GM12878 (cell line): ENCODE data around the gene TOPBP1.

ENCODE experiments used
- ATF7 ChIP-seq: fragments of 450-650 bp; IDR thresholded peaks from 2 replicates; pipeline ENCODE4 v1.6.1; 2016; ENCODE audit warnings: low read depth, mild to moderate bottlenecking
- CBX3 ChIP-seq: fragments of 200-600 bp; sonication (generic); IDR thresholded peaks from 2 replicates; pipeline ENCODE4 v1.6.1; 2016; ENCODE audit warnings: low read depth, borderline replicate concordance
- CEBPB ChIP-seq, 2 experiments: fragments of 150-350 bp in 1 of 2; IDR thresholded peaks; 2 replicates each; pipeline ENCODE4 v1.6.1; 2012 to 2014; ENCODE audit warnings: low read depth in 2 of 2, low read length in 2 of 2, borderline replicate concordance in 1 of 2, inconsistent platforms in 1 of 2
- E4F1 ChIP-seq: fragments of 450-650 bp; IDR thresholded peaks from 2 replicates; pipeline ENCODE4 v1.6.1; 2018; ENCODE audit warnings: borderline replicate concordance, mild to moderate bottlenecking; ENCODE audit not compliant: partially characterized antibody
- EP300 ChIP-seq, 2 experiments: fragments of 150-350 bp in 1 of 2; IDR thresholded peaks; 2 replicates each; pipeline ENCODE4 v1.6.1; 2011 to 2012; ENCODE audit warnings: low read depth in 2 of 2, low read length in 2 of 2, borderline replicate concordance in 1 of 2, improper control_type of control experiment in 1 of 2, inconsistent platforms in 1 of 2; ENCODE audit not compliant: control insufficient read depth in 1 of 2
- EZH2 ChIP-seq: IDR thresholded peaks from 2 replicates; pipeline ENCODE4 v1.6.1; 2012; ENCODE audit warnings: low read depth, mild to moderate bottlenecking, control low read depth, inconsistent platforms, low read length, borderline replicate concordance; ENCODE audit not compliant: control insufficient read depth
- HCFC1 ChIP-seq: fragments of 150-350 bp; IDR thresholded peaks from 2 replicates; pipeline ENCODE4 v1.6.1; 2014; ENCODE audit warnings: low read length
- POLR2A ChIP-seq: IDR thresholded peaks from 2 replicates; pipeline ENCODE4 v1.6.1; 2011; ENCODE audit warnings: low read depth, mild to moderate bottlenecking, low read length
- POLR2AphosphoS5 ChIP-seq: IDR thresholded peaks from 2 replicates; pipeline ENCODE4 v1.6.1; 2011; ENCODE audit warnings: mild to moderate bottlenecking, low read length, inconsistent platforms
- SUZ12 ChIP-seq: fragments of 200-600 bp; sonication (generic); IDR thresholded peaks from one replicate; pipeline ENCODE4 v1.6.1; 2018; ENCODE audit warnings: antibody characterized with exemption, mild to moderate bottlenecking; ENCODE audit not compliant: unreplicated experiment
- ZNF274 ChIP-seq: IDR thresholded peaks from one replicate; pipeline ENCODE4 v1.8.0; 2011; ENCODE audit not compliant: insufficient read length, insufficient read depth
- TF ChIP-seq, protein P1 (sequence below), 3 experiments: IDR thresholded peaks in 2 of 3; conservative IDR thresholded peaks in 1 of 3; 2 replicates each; pipeline ENCODE4 v1.5.1; 2011; ENCODE audit warnings: low read depth in 3 of 3, low read length in 3 of 3, mild to moderate bottlenecking in 3 of 3, control low read depth in 2 of 3, moderate library complexity in 2 of 3, inconsistent platforms in 1 of 3, mixed read lengths in 1 of 3; ENCODE audit not compliant: control insufficient read depth in 2 of 3, insufficient read depth in 1 of 3; ENCODE audit errors: extremely low read depth in 1 of 3

DNA sequence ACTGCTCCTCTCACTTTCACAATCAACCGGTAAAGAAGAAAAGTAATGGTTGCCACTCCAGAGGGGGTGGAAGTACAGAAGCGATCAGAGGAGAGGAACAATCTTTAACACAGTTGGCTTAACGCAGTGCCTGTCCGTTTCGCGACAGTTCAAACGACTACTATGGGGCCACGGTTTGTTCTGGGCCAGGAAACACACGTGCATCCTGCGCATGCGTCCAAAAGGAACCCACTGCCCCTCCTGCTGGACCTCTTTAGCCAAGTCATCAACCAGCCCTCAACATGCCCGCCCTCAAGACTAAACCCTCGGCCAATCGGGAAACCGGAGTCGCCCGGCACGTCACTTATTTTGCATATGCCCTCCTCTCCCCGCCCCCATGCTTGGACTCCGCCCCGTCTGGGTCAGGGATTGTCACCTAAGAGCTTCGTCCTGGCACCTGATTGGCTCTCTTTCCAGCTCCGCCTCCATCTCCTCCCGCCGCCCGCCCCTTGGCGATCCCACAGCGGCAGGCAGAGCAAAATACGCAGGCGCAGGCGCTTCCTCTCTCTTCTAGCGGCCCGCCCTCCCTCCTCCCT lies 88.6 kb downstream of the TOPBP1 start:
- TF ChIP-seq EZH2, result no peak
- TF ChIP-seq ZNF274, result no peak
- peak; percentile 57 for TF ChIP-seq ATF7
- TF ChIP-seq POLR2A, result no peak; the same call in 1 of the 2 replicates
- no peak for TF ChIP-seq HCFC1
- TF ChIP-seq EP300 (IDR thresholded peaks at IDR 0.05; ENCODE audit: borderline replicate concordance in 1 of 2, control insufficient read depth in 1 of 2, low read depth in 2 of 2, low read length in 2 of 2), result no peak
- TF ChIP-seq, protein P1, sequence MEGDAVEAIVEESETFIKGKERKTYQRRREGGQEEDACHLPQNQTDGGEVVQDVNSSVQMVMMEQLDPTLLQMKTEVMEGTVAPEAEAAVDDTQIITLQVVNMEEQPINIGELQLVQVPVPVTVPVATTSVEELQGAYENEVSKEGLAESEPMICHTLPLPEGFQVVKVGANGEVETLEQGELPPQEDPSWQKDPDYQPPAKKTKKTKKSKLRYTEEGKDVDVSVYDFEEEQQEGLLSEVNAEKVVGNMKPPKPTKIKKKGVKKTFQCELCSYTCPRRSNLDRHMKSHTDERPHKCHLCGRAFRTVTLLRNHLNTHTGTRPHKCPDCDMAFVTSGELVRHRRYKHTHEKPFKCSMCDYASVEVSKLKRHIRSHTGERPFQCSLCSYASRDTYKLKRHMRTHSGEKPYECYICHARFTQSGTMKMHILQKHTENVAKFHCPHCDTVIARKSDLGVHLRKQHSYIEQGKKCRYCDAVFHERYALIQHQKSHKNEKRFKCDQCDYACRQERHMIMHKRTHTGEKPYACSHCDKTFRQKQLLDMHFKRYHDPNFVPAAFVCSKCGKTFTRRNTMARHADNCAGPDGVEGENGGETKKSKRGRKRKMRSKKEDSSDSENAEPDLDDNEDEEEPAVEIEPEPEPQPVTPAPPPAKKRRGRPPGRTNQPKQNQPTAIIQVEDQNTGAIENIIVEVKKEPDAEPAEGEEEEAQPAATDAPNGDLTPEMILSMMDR (IDR thresholded peaks at IDR 0.05 in 2 of 3, conservative IDR thresholded peaks at IDR 0.05 in 1 of 3; ENCODE audit: control insufficient read depth in 2 of 3, extremely low read depth in 1 of 3, insufficient read depth in 1 of 3, low read depth in 3 of 3, low read length in 3 of 3), result peak in 2 of 3 experiments; percentile 3 to 14; a peak in 2 of 6 replicates
- no peak for TF ChIP-seq SUZ12
- TF ChIP-seq E4F1, result peak; percentile 95
- peak; percentile 96 for TF ChIP-seq POLR2AphosphoS5
- TF ChIP-seq CEBPB (IDR thresholded peaks at IDR 0.05; ENCODE audit: borderline replicate concordance in 1 of 2, low read depth in 2 of 2, low read length in 2 of 2), result no peak
- TF ChIP-seq CBX3, result no peak
